K562 (cell line): Measurements from ENCODE around the gene CHSY1. TPM values are rescaled to one million over a fixed set of nuclear protein-coding genes. Genes with fewer than 3 reads are reported as not detected.

ENCODE experiments used
- ATAC-seq: fragments of 200-7000 bp; cut with Tn5 transposase; 3 replicates; pipeline ENCODE4 v1.9.1; 2020; ENCODE audit warnings: moderate library complexity
- BruUV-seq: library from RNA; stranded (reverse); fragments of 400-500 nt; replicated peaks from 2 replicates; lab custom pipeline; 2021; lab: Mats Ljungman, UMichigan
- CTCF ChIA-PET: fragments of 300-600 bp; formaldehyde crosslinking; extraction: SDS; loops from one replicate; lab custom pipeline; 2021; ENCODE audit warnings: low intra/inter-chr PET ratio; lab: Yijun Ruan, JAX
- POLR2A ChIA-PET: fragments of 300-600, 350-650 bp; sonication (Branson Sonifier 250); formaldehyde crosslinking; extraction: SDS; loops from one replicate; lab custom pipeline; 2021; ENCODE audit warnings: antibody characterized with exemption, inconsistent platforms; lab: Yijun Ruan, JAX
- DNase-seq, 4 experiments: peaks; one replicate each; pipeline versions ENCODE4 v3.0.0 to v3.0.0-alpha.2; 2011 to 2018; ENCODE audit warnings: low spot score in 3 of 4, mixed read lengths in 3 of 4; ENCODE audit errors: extremely low read depth in 1 of 4
- FAIRE-seq: peaks from 2 replicates; lab custom pipeline; 2011; peaks lifted over from hg19 to GRCh38; lab: Jason Lieb, UNC
- H2AFZ ChIP-seq: 2 replicates; pipeline ENCODE4 v1.6.0; 2011; ENCODE audit warnings: low read depth, low read length, control low read depth, inconsistent platforms
- H3K27ac ChIP-seq: fragments of 200-600 bp; 3 replicates; pipeline ENCODE4 v1.8.0; 2011; ENCODE audit warnings: low read depth, mild to moderate bottlenecking, control low read depth, inconsistent platforms, low read length, moderate library complexity, mixed read lengths; ENCODE audit errors: extremely low read depth
- H3K27me3 ChIP-seq, 2 experiments: fragments of 300-600 bp in 1 of 2; 2 replicates in 1 of 2; 3 replicates in 1 of 2; pipeline versions ENCODE4 v1.6.0 to v1.8.0; 2011; ENCODE audit warnings: inconsistent platforms in 2 of 2, low read length in 2 of 2, mild to moderate bottlenecking in 1 of 2, mixed read lengths in 1 of 2, moderate library complexity in 1 of 2; ENCODE audit not compliant: control insufficient read depth in 2 of 2, insufficient read depth in 2 of 2
- H3K36me3 ChIP-seq: fragments of 300-600 bp; 3 replicates; pipeline ENCODE4 v1.8.0; 2011; ENCODE audit warnings: mild to moderate bottlenecking, low read length, inconsistent platforms; ENCODE audit not compliant: control insufficient read depth, insufficient read depth
- H3K4me1 ChIP-seq, 2 experiments: fragments of 200-600 bp in 1 of 2; replicated peaks in 1 of 2; 2 replicates in 1 of 2; 3 replicates in 1 of 2; pipeline versions ENCODE4 v1.5.1 to v1.8.0; 2011; ENCODE audit warnings: inconsistent platforms in 2 of 2, low read length in 2 of 2, mild to moderate bottlenecking in 1 of 2, mixed read lengths in 1 of 2, moderate library complexity in 1 of 2; ENCODE audit not compliant: control insufficient read depth in 2 of 2, insufficient read depth in 2 of 2
- H3K4me2 ChIP-seq: 2 replicates; pipeline ENCODE4 v1.6.1; 2011; ENCODE audit warnings: low read length, control low read depth, inconsistent platforms, mixed read lengths; ENCODE audit not compliant: insufficient read depth
- H3K4me3 ChIP-seq: fragments of 200-600 bp; sonication (generic), shearing (Covaris generic); 2 replicates; pipeline ENCODE4 v1.5.1; 2016; ENCODE audit warnings: control low read depth, inconsistent platforms
- H3K79me2 ChIP-seq: fragments of 200-600 bp; 3 replicates; pipeline ENCODE4 v1.8.0; 2011; ENCODE audit warnings: low read length, inconsistent platforms; ENCODE audit not compliant: control insufficient read depth, insufficient read depth
- H3K9ac ChIP-seq, 2 experiments: 2 replicates each; pipeline versions ENCODE4 v1.6.0 to v1.6.1; 2011; ENCODE audit warnings: low read depth in 2 of 2, low read length in 2 of 2, control low read depth in 1 of 2, inconsistent platforms in 1 of 2, mild to moderate bottlenecking in 1 of 2, mixed read lengths in 1 of 2; ENCODE audit not compliant: insufficient read depth in 1 of 2
- H3K9me1 ChIP-seq: one replicate; pipeline ENCODE4 v1.6.0; 2011; ENCODE audit warnings: inconsistent platforms, mild to moderate bottlenecking, low read length, moderate library complexity; ENCODE audit not compliant: control insufficient read depth, insufficient read depth
- H3K9me3 ChIP-seq: replicated peaks from 2 replicates; pipeline ENCODE4 v1.5.1; 2011; ENCODE audit warnings: low read depth, low read length, inconsistent platforms; ENCODE audit not compliant: control insufficient read depth, insufficient read depth
- H4K20me1 ChIP-seq: replicated peaks from 2 replicates; pipeline ENCODE4 v1.6.1; 2011; ENCODE audit warnings: low read length, inconsistent platforms, mixed read lengths; ENCODE audit not compliant: control insufficient read depth, insufficient read depth
- CBFA2T3 ChIP-seq: fragments of 450-650 bp; IDR thresholded peaks from 2 replicates; pipeline ENCODE4 v1.6.1; 2017
- HDAC1 ChIP-seq, 2 experiments: fragments of 450-650 bp; IDR thresholded peaks; 2 replicates each; pipeline ENCODE4 v1.6.1; 2016 to 2017; ENCODE audit warnings: inconsistent platforms in 1 of 2, mild to moderate bottlenecking in 1 of 2, moderate library complexity in 1 of 2
- KDM4B ChIP-seq, 2 experiments: fragments of 450-650 bp in 1 of 2; sonication (generic) in 1 of 2; IDR thresholded peaks; 2 replicates each; pipeline ENCODE4 v1.6.1; 2016 to 2017; ENCODE audit warnings: borderline replicate concordance in 2 of 2, antibody characterized with exemption in 1 of 2, low read depth in 1 of 2, mild to moderate bottlenecking in 1 of 2
- KLF1 ChIP-seq: fragments of 450-650 bp; IDR thresholded peaks from 2 replicates; pipeline ENCODE4 v1.6.1; 2016; ENCODE audit warnings: missing genetic modification characterization, missing compliant biosample characterization
- LEF1 ChIP-seq: fragments of 450-650 bp; IDR thresholded peaks from 2 replicates; pipeline ENCODE4 v1.6.1; 2016; ENCODE audit warnings: mild to moderate bottlenecking
- SPI1 ChIP-seq: IDR thresholded peaks from 2 replicates; pipeline ENCODE4 v1.6.1; 2011; ENCODE audit warnings: low read depth, low read length, control low read depth, borderline replicate concordance
- TRIM24 ChIP-seq, 2 experiments: fragments of 450-650 bp; IDR thresholded peaks; 2 replicates each; pipeline ENCODE4 v1.6.1; 2016
- TRIM28 ChIP-seq: fragments of 450-650 bp; IDR thresholded peaks from 2 replicates; pipeline ENCODE4 v1.6.1; 2017
- ZNF316 ChIP-seq: fragments of 450-650 bp; IDR thresholded peaks from 2 replicates; pipeline ENCODE4 v1.6.1; 2016
- whole genome bisulfite sequencing: fragments of 100-300 bp; shearing (Covaris generic); methylation state at CpG from one replicate; pipeline ENCODE4 v1.1.6; 2016; ENCODE audit warnings: low coverage, mixed read lengths; ENCODE audit not compliant: insufficient coverage; ENCODE audit errors: missing lambda C conversion rate; 5-methylcytosine and 5-hydroxymethylcytosine counted together
- in situ Hi-C: fragments of 300-500 bp; cut with MboI; formaldehyde crosslinking; loops from 4 replicates; pipeline ENCODE4 v1.15.0; 2018; ENCODE audit warnings: inconsistent platforms, mixed read lengths
- intact Hi-C: fragments of 100-400 bp; cut with micrococcal nuclease; formaldehyde crosslinking; loops from 2 replicates; pipeline ENCODE4 v1.14.2; 2022
- polyA plus RNA-seq, 8 experiments: library from polyadenylated mRNA; depleted of rRNA in 4 of 8; stranded (reverse) in 5 of 8; unstranded in 3 of 8; fragments of >200 nt; fragmentation: Nextera tagmentation in 2 of 8; fragmentation: Illumina TruSeq in 1 of 8; extraction: Ambion mirVana in 2 of 8; extraction: Trizol in 1 of 8; gene quantifications; 2 replicates each; pipeline versions ENCODE4 v1.2.1 to v1.2.3, GENCODE V29; 2011 to 2014; ENCODE audit warnings: inconsistent platforms in 1 of 8, missing spikeins in 1 of 8
- total RNA-seq, 7 experiments: library from RNA; depleted of rRNA in 6 of 7; stranded (reverse); fragments of >200 nt in 6 of 7; fragmentation: Illumina TruSeq in 2 of 7; extraction: Trizol in 2 of 7; gene quantifications; 2 replicates each; pipeline versions ENCODE4 v1.2.1 to v1.2.3, GENCODE V29; 2011 to 2021; ENCODE audit warnings: low replicate concordance in 1 of 7

CHSY1 gene
- total and polyA plus RNA-seq, 9 of the 15 experiments (the other 6 are each of a cell fraction or from before 2014, with no cell fraction given): 7.0 to 16.4 (median 13.4) TPM

GRCh38 chr15:101129851-101130380 lies 121.9 kb downstream of the CHSY1 start:
- Histone ChIP-seq H3K79me2 (no peaks in the 10 kb centered on the region), H3K4me2 (no peak overlapping the region), H3K9ac (no peak overlapping the region), H3K27me3 (peaks cover 0 to 15% of the 10 kb centered on the region in 2 experiments; a peak in 2 of 5 replicates), H3K9me3 (peaks cover 6% of the 10 kb centered on the region), H3K9me1 (no peaks in the 10 kb centered on the region), H3K4me1 (peaks cover 0 to 14% of the 10 kb centered on the region in 2 experiments; a peak in 1 of 5 replicates), H4K20me1 (no peaks in the 10 kb centered on the region; the same call in 1 of the 2 replicates), H2AFZ (no peak overlapping the region), H3K36me3 (no peaks in the 10 kb centered on the region), H3K4me3 (no peak overlapping the region), H3K27ac (no peak overlapping the region)
- DNase-seq (no peak), ATAC-seq (no peak), FAIRE-seq (no peak)
- BruUV-seq: no TSS peak
- TF ChIP-seq CBFA2T3: no peak
- no peak for TF ChIP-seq SPI1
- no peak for TF ChIP-seq KLF1 (tag)
- 9% methylated on average over 4 of the region's 4 CpGs for WGBS
- ChIA-PET CTCF (no interaction called here), POLR2A (no interaction called here)
- intact Hi-C loops (no loop called here), in situ Hi-C loops (no loop called here)

GRCh38 chr15:101128221-101129015 lies 123.4 kb downstream of the CHSY1 start:
- ATAC-seq (no peak), FAIRE-seq (no peak), DNase-seq (no peak)
- Histone ChIP-seq H3K36me3 (no peaks in the 10 kb centered on the region), H3K27me3 (peaks cover 0 to 15% of the 10 kb centered on the region in 2 experiments; a peak in 2 of 5 replicates), H3K27ac (no peak overlapping the region), H4K20me1 (no peaks in the 10 kb centered on the region; the same call in 1 of the 2 replicates), H3K9me3 (peaks cover 2% of the 10 kb centered on the region; the same call in 1 of the 2 replicates), H3K9ac (no peak overlapping the region), H3K79me2 (no peaks in the 10 kb centered on the region), H3K4me3 (no peak overlapping the region), H2AFZ (no peak overlapping the region), H3K9me1 (no peaks in the 10 kb centered on the region), H3K4me1 (peaks cover 0 to 10% of the 10 kb centered on the region in 2 experiments; a peak in 1 of 5 replicates), H3K4me2 (no peak overlapping the region)
- POLR2A ChIA-PET: interaction anchor here (0.6 to 0.9 kb wide), 2 partner anchors 11 to 18 kb away, joined by 3 read pairs; no protein-coding TSS in a partner anchor
- 24% methylated on average over 18 of the region's 18 CpGs for WGBS
- CTCF ChIA-PET: no interaction called here
- TF ChIP-seq LEF1: no peak
- 0 out of 2 replicates have a peak, but pooled peaks have one; percentile 35 for TF ChIP-seq TRIM28
- TF ChIP-seq TRIM24 (IDR thresholded peaks at IDR 0.05): peak; percentile 7 to 58; a peak in 2 of 4 replicates
- TF ChIP-seq KDM4B (IDR thresholded peaks at IDR 0.05; ENCODE audit: borderline replicate concordance in 2 of 2, low read depth in 1 of 2): no peak
- no peak for TF ChIP-seq HDAC1 (IDR thresholded peaks at IDR 0.05)
- 0 out of 2 replicates have a peak, but pooled peaks have one; percentile 1 for TF ChIP-seq ZNF316
- BruUV-seq: no TSS peak
- in situ Hi-C loops (no loop called here), intact Hi-C loops (no loop called here)
